Thymus (tissue), 14 donors: ENCODE results near the gene ZNF391. TPM values are rescaled to one million over a fixed set of nuclear protein-coding genes. Genes with fewer than 3 reads are reported as not detected.

Experiments used
- DNase-seq, 9 donors: peaks; one replicate each; pipeline ENCODE4 v3.0.0-alpha.2; 2013; ENCODE audit warnings: low spot score in 9 of 9, low read depth in 6 of 9, missing footprints in 1 of 9
- H3K27ac ChIP-seq, 2 donors: one replicate each; pipeline ENCODE4 v1.5.1; 2013; ENCODE audit warnings: control low read depth in 1 of 2, low read depth in 1 of 2, low read length in 1 of 2, mild to moderate bottlenecking in 1 of 2, moderate library complexity in 1 of 2
- H3K27me3 ChIP-seq, 2 donors: one replicate each; pipeline ENCODE4 v1.5.1; 2013; ENCODE audit warnings: low read length in 1 of 2; ENCODE audit not compliant: control insufficient read depth in 2 of 2, insufficient read depth in 1 of 2
- H3K36me3 ChIP-seq, 2 donors: one replicate each; pipeline ENCODE4 v1.5.1; 2013; ENCODE audit warnings: low read length in 1 of 2, mild to moderate bottlenecking in 1 of 2, moderate library complexity in 1 of 2; ENCODE audit not compliant: control insufficient read depth in 2 of 2, insufficient read depth in 2 of 2
- H3K4me1 ChIP-seq, 2 donors: one replicate each; pipeline ENCODE4 v1.5.1; 2013; ENCODE audit warnings: low read length in 2 of 2; ENCODE audit not compliant: control insufficient read depth in 2 of 2, insufficient read depth in 2 of 2
- H3K4me3 ChIP-seq, 2 donors: one replicate each; pipeline ENCODE4 v1.5.1; 2013; ENCODE audit warnings: low read length in 2 of 2, control low read depth in 1 of 2, mild to moderate bottlenecking in 1 of 2
- H3K9me3 ChIP-seq, 2 donors: one replicate each; pipeline ENCODE4 v1.5.1; 2013; ENCODE audit warnings: low read length in 1 of 2, mild to moderate bottlenecking in 1 of 2; ENCODE audit not compliant: control insufficient read depth in 2 of 2, insufficient read depth in 1 of 2
- WGBS: extraction: QIAGEN DNeasy Blood & Tissue Kit; methylation state at CpG from one replicate; pipeline ENCODE4 v1.1.7; 2013; 5-methylcytosine and 5-hydroxymethylcytosine counted together
- long read RNA-seq, 10 donors: transcript quantifications; one replicate each; lab custom pipeline, GENCODE V29; 2026
- polyA plus RNA-seq: library from polyadenylated mRNA; stranded (reverse); fragments of 200-250 nt; gene quantifications from one replicate; pipeline ENCODE4 v1.2.3, GENCODE V29; 2013
- total RNA-seq: library from RNA; stranded (reverse); fragments of 120-200 nt; gene quantifications from one replicate; pipeline ENCODE4 v1.2.4, GENCODE V29; 2013
- donor health status: healthy.

Gene ZNF391
- total RNA-seq (1.1 TPM), polyA plus RNA-seq (1.7 TPM)
- long read RNA-seq, donor 1, result 0 reads
- long read RNA-seq, donor 2, result 0 reads
- long read RNA-seq, donor 3, result 0 reads
- long read RNA-seq, donor 4, result 0 reads
- long read RNA-seq, donor 5, full-length matches to known transcripts, result 4 of 4 reads
- long read RNA-seq, donor 5, partial matches to known transcripts, result 0 of 4 reads
- long read RNA-seq, donor 5, other reads (novel, unspliced or antisense), result 0 of 4 reads
- long read RNA-seq, donor 6, result 0 reads
- long read RNA-seq, donor 7, result 0 reads
- long read RNA-seq, donor 8, result 0 reads
- long read RNA-seq, donor 9, result 0 reads
- long read RNA-seq, donor 10, result 0 reads

DNA sequence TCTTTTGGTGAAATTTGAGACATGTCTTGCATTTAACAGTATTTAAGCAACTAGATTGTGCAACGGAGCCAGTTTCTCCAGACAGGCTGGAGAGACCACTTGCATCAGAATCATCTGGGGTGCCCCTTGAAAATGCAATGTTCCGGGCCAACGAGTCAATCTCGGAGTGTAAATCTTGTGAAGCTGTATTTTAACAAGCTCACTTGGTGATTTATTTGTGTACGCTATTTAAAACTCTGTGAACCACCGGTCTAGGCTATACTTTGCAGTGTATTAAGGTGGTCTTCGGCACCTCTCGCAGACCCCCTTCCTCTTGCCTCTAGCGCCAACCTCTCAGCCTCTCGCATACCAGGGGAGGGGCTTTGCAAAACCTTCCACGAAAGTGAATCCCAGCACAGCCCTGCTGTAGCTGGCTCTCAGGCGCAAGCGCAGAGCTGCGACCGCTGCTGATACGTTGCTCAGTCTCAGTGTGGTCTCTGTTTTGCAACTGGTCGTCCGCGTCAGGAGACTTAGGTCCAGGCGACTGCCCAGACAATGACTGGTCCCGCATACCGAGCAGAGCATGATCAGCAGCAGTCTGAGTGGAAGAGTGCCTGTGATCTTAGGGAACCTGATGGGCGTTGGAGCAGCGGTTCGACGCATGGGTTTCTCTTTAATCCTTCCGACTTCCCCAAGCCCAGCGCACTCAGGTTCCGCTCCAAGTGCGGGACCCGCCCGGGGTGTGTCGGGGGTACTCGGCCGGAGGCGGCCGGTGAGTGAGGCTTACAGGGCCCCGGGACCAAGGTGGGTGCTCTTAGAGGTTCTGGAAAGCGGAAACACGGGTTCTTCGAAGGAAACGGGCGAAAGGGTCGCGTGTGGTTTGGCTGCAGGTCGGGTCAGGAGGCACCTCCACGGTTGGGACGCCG is at the start of gene ZNF391:
Gene ZNF391, plus strand, starts transcription at position 467 of the 905 bp plus-strand sequence. CDS start 11,612 bp downstream, outside the sequence.
- H3K36me3 ChIP-seq, result no peaks in the 10 kb centered on the region
- peaks cover 0 to 7% of the 10 kb centered on the region in 2 donors for H3K9me3 ChIP-seq
- peaks cover 0 to 5% of the 10 kb centered on the region in 2 donors for H3K4me1 ChIP-seq
- peak; percentile 48 to 83 (median 57) for DNase-seq
- H3K4me3 ChIP-seq, result peak within 1 kb of the TSS; percentile 59 to 83
- H3K27me3 ChIP-seq, result peaks cover 0 to 10% of the 10 kb centered on the region in 2 donors
- WGBS, result under 1% methylated on average over 49 of the region's 49 CpGs
- peak within 1 kb of the TSS; percentile 48 to 72 for H3K27ac ChIP-seq

DNA sequence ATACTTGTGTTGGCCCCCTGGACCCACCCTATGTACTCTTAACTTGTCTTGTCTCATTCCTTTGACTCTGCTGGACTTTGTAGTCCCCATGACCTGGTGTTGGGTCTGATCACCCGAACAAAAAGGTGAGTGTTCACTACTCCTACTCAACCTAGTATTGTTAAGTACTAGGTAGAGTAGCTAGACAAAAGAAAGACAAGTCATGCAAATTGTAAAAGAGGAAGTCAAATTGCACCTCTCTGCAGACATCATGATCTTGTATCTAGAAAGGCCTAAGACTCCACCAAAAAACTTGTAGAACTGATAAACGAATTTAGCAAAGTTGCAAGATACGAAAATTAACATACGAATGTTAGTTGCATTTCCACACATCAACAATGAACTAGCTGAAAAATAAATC is 35.7 kb upstream of the ZNF391 start:
- 95% methylated on average over 4 of the region's 4 CpGs for WGBS
- Histone ChIP-seq H3K9me3 (peaks cover 2 to 8% of the 10 kb centered on the region in 2 donors), H3K27me3 (no peaks in the 10 kb centered on the region), H3K27ac (no peak overlapping the region), H3K4me3 (no peak overlapping the region), H3K36me3 (no peaks in the 10 kb centered on the region), H3K4me1 (no peaks in the 10 kb centered on the region)
- DNase-seq, result no peak

DNA sequence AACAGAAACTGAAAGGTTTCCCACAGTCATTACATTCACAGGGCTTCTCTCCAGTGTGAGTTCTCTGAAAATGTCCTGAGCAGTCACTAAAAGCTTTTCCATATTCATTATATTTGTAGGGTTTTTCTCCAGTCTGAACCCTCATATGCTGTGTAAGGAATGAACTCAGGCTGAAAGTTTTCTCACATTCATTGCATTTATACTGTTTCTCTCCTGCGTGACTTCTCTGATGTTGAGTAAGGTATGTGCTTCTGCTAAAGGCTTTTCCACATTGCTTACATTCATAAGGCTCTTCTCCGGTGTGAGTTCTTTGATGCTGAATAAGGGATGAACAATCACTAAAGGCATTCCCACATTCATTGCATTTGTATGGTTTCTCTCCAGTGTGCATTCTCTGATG is 29.8 kb upstream of the ZNF391 start:
- no peaks in the 10 kb centered on the region for H3K4me1 ChIP-seq
- no peaks in the 10 kb centered on the region for H3K36me3 ChIP-seq
- WGBS, result 96% methylated on average over 2 of the region's 2 CpGs
- H3K27ac ChIP-seq, result no peak overlapping the region
- H3K4me3 ChIP-seq, result no peak overlapping the region
- no peaks in the 10 kb centered on the region for H3K27me3 ChIP-seq
- no peak for DNase-seq
- H3K9me3 ChIP-seq, result no peaks in the 10 kb centered on the region

DNA sequence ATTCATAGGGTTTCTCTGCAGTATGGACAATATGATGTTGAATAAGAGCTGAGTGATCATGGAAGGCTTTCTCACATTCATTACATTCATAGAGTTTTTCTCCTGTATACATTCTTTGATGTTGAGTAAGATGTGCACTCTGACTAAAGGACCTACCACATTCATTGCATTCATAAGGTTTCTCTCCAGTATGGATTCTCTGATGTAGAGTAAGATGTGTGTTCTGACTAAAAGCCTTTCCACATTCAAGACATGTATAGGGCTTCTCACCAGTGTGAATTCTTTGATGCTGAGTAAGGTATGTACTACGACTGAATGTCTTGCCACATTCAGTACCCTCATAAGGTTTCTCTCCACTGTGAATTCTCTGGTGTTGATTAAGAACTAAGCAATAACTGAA is 29.3 kb upstream of the ZNF391 start:
- H3K9me3 ChIP-seq, result no peaks in the 10 kb centered on the region
- no peak for DNase-seq
- WGBS, result 93% methylated on average over 1 of the region's 1 CpG
- H3K27ac ChIP-seq, result no peak overlapping the region
- H3K27me3 ChIP-seq, result no peaks in the 10 kb centered on the region
- H3K4me3 ChIP-seq, result no peak overlapping the region
- H3K36me3 ChIP-seq, result no peaks in the 10 kb centered on the region
- H3K4me1 ChIP-seq, result no peaks in the 10 kb centered on the region

DNA sequence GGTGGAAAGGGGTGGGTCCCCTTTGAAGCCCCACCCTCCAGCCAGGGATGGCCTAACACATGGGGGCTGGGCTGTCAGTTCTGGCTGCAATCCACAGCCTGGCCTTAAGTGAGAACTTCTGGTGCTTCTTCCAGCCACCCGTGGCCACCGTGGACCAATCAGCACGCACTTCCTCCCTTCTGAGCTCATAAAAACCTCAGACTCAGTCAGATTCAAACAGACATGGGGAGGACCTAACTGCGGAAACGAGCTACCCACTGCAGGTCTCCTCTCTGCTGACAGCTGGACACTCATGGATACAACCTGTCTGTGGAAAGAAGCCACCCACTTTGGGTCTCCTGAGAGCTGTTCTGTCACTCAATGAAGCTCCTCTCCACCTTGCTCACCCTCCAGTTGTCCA is 20.4 kb upstream of the ZNF391 start:
- no peak for DNase-seq
- Histone ChIP-seq H3K4me3 (no peak overlapping the region), H3K4me1 (no peaks in the 10 kb centered on the region), H3K36me3 (no peaks in the 10 kb centered on the region), H3K27me3 (no peaks in the 10 kb centered on the region), H3K9me3 (peaks cover 6 to 21% of the 10 kb centered on the region in 2 donors), H3K27ac (no peak overlapping the region)
- 95% methylated on average over 5 of the region's 5 CpGs for WGBS

DNA sequence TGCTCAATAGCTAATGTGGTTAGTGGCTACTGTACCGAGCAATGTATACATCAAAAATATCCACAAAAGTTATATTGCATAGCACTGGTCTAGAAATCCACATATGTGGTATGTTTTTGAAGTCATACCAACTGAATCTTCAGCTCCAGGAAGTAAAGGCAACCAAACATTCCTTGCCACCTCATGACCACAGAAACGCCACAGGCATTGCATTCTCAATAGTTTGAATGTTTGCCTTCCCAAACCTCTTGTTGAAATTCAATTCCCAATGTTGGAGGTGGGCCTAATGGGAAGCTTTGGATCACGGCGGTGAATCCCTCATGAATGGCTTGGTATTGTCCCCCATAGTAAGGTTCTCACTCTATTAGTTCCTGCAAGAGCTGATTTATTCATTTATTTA is 18.2 kb upstream of the ZNF391 start:
- no peak for DNase-seq
- 96% methylated on average over 4 of the region's 4 CpGs for WGBS
- H3K27me3 ChIP-seq, result peaks cover 2 to 15% of the 10 kb centered on the region in 2 donors
- H3K27ac ChIP-seq, result no peak overlapping the region
- peaks cover 0 to 12% of the 10 kb centered on the region in 2 donors for H3K4me1 ChIP-seq
- H3K9me3 ChIP-seq, result peaks cover 6 to 24% of the 10 kb centered on the region in 2 donors
- H3K4me3 ChIP-seq, result no peak overlapping the region
- H3K36me3 ChIP-seq, result no peaks in the 10 kb centered on the region

DNA sequence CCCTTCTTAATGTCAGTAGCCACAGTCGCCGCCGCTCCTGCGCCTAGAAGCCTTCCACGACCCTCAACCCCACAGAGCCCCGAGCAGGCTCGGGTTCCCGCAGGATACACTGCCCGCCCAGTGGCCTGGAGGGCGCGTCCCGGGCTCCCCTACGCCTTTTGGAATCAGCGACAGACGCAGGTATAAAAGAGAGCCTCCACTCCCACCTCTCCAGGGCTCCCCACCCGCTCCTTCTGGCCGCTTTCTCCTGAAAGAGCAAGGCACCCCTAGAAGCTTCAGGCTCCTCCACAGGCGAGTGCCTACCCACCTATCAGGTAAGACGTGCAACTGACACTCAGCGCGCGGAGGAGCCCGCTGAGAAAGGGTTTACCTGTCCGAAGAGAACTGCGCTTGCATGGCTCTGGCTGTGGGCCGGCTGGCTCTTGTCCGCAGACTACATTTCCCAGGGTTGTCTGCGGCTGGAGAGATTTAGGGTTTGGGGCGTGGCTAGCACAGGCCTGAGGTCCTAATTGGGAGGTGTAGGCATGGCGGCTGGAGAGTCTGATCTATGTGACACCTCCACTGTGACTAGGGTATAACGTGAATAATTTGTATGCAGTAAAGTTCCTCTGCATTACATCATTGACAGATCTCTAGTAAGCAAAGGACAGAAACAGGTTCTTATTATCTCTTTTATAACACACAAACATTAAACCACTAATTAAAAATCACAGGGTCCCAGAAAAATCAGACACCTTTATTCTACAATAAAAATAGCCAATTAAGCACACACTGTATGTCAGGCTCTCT is 13.5 kb upstream of the ZNF391 start:
- Histone ChIP-seq H3K36me3 (no peaks in the 10 kb centered on the region), H3K27ac (peak overlapping the region in 1 of 2 donors; percentile 46), H3K27me3 (peaks cover 2 to 15% of the 10 kb centered on the region in 2 donors), H3K4me1 (peaks cover 0 to 12% of the 10 kb centered on the region in 2 donors), H3K9me3 (peaks cover 0 to 7% of the 10 kb centered on the region in 2 donors), H3K4me3 (peak overlapping the region; percentile 41 to 48)
- peak in 6 of 9 donors; percentile 12 to 55 (median 16) for DNase-seq
- 1% methylated on average over 31 of the region's 31 CpGs for WGBS

DNA sequence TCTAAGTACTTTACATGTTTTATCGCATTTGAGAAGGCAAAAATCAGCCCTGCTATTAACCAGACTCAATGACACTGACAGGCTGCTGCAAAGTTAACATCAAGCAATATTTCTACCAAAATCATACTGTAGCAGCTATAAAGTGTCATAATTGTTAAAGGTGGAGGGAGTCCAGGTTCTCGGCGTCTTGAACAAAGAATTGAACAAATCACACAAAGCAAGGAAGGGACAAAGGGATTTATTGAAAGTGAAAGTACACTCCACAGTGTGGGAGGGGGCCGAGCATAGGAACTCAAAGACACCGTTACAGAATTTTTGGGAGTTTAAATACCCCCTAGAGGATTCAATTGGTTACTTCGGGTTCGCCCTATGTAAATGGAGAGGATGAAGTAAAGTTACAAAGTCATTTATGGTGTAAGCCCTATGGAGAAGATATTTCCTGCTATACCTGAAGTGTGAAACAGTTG is 12.9 kb upstream of the ZNF391 start:
- peaks cover 0 to 5% of the 10 kb centered on the region in 2 donors for H3K9me3 ChIP-seq
- peak overlapping the region in 1 of 2 donors; percentile 15 for H3K4me3 ChIP-seq
- H3K36me3 ChIP-seq, result no peaks in the 10 kb centered on the region
- WGBS, result 51% methylated on average over 7 of the region's 7 CpGs
- DNase-seq, result peak in 1 of 9 donors; percentile 2
- H3K4me1 ChIP-seq, result peaks cover 0 to 12% of the 10 kb centered on the region in 2 donors
- peak overlapping the region in 1 of 2 donors; percentile 20 for H3K27ac ChIP-seq
- H3K27me3 ChIP-seq, result peaks cover 2 to 15% of the 10 kb centered on the region in 2 donors
